WTC11 (cell line): ENCODE results near the gene KISS1R. TPM values are rescaled to one million over a fixed set of nuclear protein-coding genes. Genes with fewer than 3 reads are reported as not detected.

Source experiments
- ATAC-seq: fragments of 200-7000 bp; cut with Tn5 transposase; 2 replicates; pipeline ENCODE4 v1.10.0; 2021; ENCODE audit warnings: mild to moderate bottlenecking, moderate library complexity
- CTCF ChIA-PET: fragments of 300-600 bp; sonication (Branson Sonifier 250); formaldehyde crosslinking; loops from one replicate; lab custom pipeline; 2021; ENCODE audit warnings: antibody characterized with exemption; lab: Charles Lee
- POLR2A ChIA-PET: fragments of 350-600 bp; sonication (Branson Sonifier 250); formaldehyde crosslinking; loops from one replicate; lab custom pipeline; 2021; ENCODE audit warnings: antibody characterized with exemption; lab: Charles Lee
- DNase-seq: peaks from one replicate; pipeline ENCODE4 v3.0.0; 2021; ENCODE audit warnings: low spot score
- H3K27ac Mint-ChIP-seq: 2 replicates; pipeline ENCODE4 v1.8.0; 2021; ENCODE audit warnings: mixed read lengths
- H3K27me3 Mint-ChIP-seq: 2 replicates; pipeline ENCODE4 v1.8.0; 2021; ENCODE audit warnings: low read depth, mild to moderate bottlenecking, moderate library complexity, mixed read lengths
- H3K36me3 Mint-ChIP-seq: 2 replicates; pipeline ENCODE4 v1.8.0; 2021; ENCODE audit warnings: mixed read lengths
- H3K4me1 Mint-ChIP-seq: 2 replicates; pipeline ENCODE4 v1.8.0; 2022; ENCODE audit warnings: mixed read lengths
- H3K4me3 Mint-ChIP-seq: 2 replicates; pipeline ENCODE4 v1.8.0; 2021; ENCODE audit warnings: mild to moderate bottlenecking, moderate library complexity, mixed read lengths
- H3K9me3 Mint-ChIP-seq: 2 replicates; pipeline ENCODE4 v1.8.0; 2021; ENCODE audit warnings: mixed read lengths
- ATF6 ChIP-seq: sonication (generic); formaldehyde crosslinking; IDR thresholded peaks from 2 replicates; pipeline ENCODE4 v1.8.1; 2023; ENCODE audit warnings: mild to moderate bottlenecking, missing genetic modification reagents
- CBFB ChIP-seq: sonication (generic); formaldehyde crosslinking; IDR thresholded peaks from 2 replicates; pipeline ENCODE4 v1.8.1; 2022; ENCODE audit warnings: mild to moderate bottlenecking, low read depth, missing genetic modification reagents
- CREM ChIP-seq: sonication (generic); formaldehyde crosslinking; IDR thresholded peaks from 2 replicates; pipeline ENCODE4 v1.8.1; 2022; ENCODE audit warnings: mild to moderate bottlenecking, missing genetic modification reagents, moderate library complexity
- FOXP4 ChIP-seq: sonication (generic); formaldehyde crosslinking; IDR thresholded peaks from 2 replicates; pipeline ENCODE4 v1.8.0; 2022; ENCODE audit warnings: mild to moderate bottlenecking, missing genetic modification reagents
- HMGXB4 ChIP-seq: sonication (generic); formaldehyde crosslinking; IDR thresholded peaks from 2 replicates; pipeline ENCODE4 v1.8.1; 2023; ENCODE audit warnings: mild to moderate bottlenecking, moderate library complexity, missing genetic modification reagents
- IRF1 ChIP-seq: sonication (generic); formaldehyde crosslinking; IDR thresholded peaks from 2 replicates; pipeline ENCODE4 v1.8.0; 2023; ENCODE audit warnings: missing genetic modification reagents
- JAZF1 ChIP-seq: fragments of 250-450 bp; sonication (Bioruptor Pico); IDR thresholded peaks from 2 replicates; pipeline ENCODE4 v1.9.0; 2021; ENCODE audit warnings: moderate library complexity, mild to moderate bottlenecking, inconsistent platforms
- NR3C1 ChIP-seq: sonication (generic); formaldehyde crosslinking; conservative IDR thresholded peaks from 2 replicates; pipeline ENCODE4 v1.8.1; 2023; ENCODE audit warnings: low read depth, mild to moderate bottlenecking, missing genetic modification reagents
- OVOL2 ChIP-seq: fragments of 250-450 bp; sonication (Bioruptor Pico); IDR thresholded peaks from 2 replicates; pipeline ENCODE4 v1.9.0; 2021; ENCODE audit warnings: mild to moderate bottlenecking, borderline replicate concordance
- PREB ChIP-seq: sonication (generic); formaldehyde crosslinking; IDR thresholded peaks from 2 replicates; pipeline ENCODE4 v1.8.1; 2022; ENCODE audit warnings: mild to moderate bottlenecking, missing genetic modification reagents, moderate library complexity, borderline replicate concordance
- PRRX2 ChIP-seq: fragments of 250-450 bp; sonication (Bioruptor Pico); IDR thresholded peaks from 2 replicates; pipeline ENCODE4 v1.8.0; 2021; ENCODE audit warnings: mild to moderate bottlenecking
- RELA ChIP-seq: sonication (generic); formaldehyde crosslinking; IDR thresholded peaks from 2 replicates; pipeline ENCODE4 v1.8.1; 2022; ENCODE audit warnings: missing genetic modification reagents, mild to moderate bottlenecking, borderline replicate concordance
- SMAD3 ChIP-seq: sonication (generic); formaldehyde crosslinking; IDR thresholded peaks from 2 replicates; pipeline ENCODE4 v1.8.0; 2022; ENCODE audit warnings: missing genetic modification reagents, mild to moderate bottlenecking, borderline replicate concordance
- USF2 ChIP-seq: sonication (generic); formaldehyde crosslinking; IDR thresholded peaks from 2 replicates; pipeline ENCODE4 v1.8.1; 2023; ENCODE audit warnings: mild to moderate bottlenecking, missing genetic modification reagents, moderate library complexity
- ZNF263 ChIP-seq: sonication (generic); formaldehyde crosslinking; IDR thresholded peaks from 2 replicates; pipeline ENCODE4 v1.8.1; 2022; ENCODE audit warnings: low read depth, mild to moderate bottlenecking, moderate library complexity, missing genetic modification reagents
- ZNF416 ChIP-seq: fragments of 250-450 bp; sonication (Bioruptor Pico); IDR thresholded peaks from 2 replicates; pipeline ENCODE4 v1.9.0; 2021; ENCODE audit warnings: mild to moderate bottlenecking, inconsistent platforms
- ZNF671 ChIP-seq: fragments of 250-450 bp; sonication (Bioruptor Pico); IDR thresholded peaks from 2 replicates; pipeline ENCODE4 v1.8.0; 2021; ENCODE audit warnings: mild to moderate bottlenecking
- ZSCAN18 ChIP-seq: fragments of 250-450 bp; sonication (Bioruptor Pico); IDR thresholded peaks from 2 replicates; pipeline ENCODE4 v2.1.2; 2022; ENCODE audit warnings: mild to moderate bottlenecking, moderate library complexity
- total RNA-seq: library from RNA; stranded (reverse); gene quantifications from 3 replicates; pipeline ENCODE4 v1.2.3, GENCODE V29; 2021

KISS1R gene
- total RNA-seq, 1 experiment from 2014 or later, result 2.9 TPM

- Mint-ChIP-seq H3K4me1 (no peaks in the 10 kb centered on the region; the same call in 1 of the 2 replicates), H3K36me3 (peaks cover 20% of the 10 kb centered on the region), H3K4me3 (no peak overlapping the region), H3K9me3 (no peaks in the 10 kb centered on the region), H3K27ac (no peak overlapping the region), H3K27me3 (no peaks in the 10 kb centered on the region)
- TF ChIP-seq JAZF1 (no peak), ATF6 (CRISPR knock-in tag) (no peak), RELA (CRISPR knock-in tag) (no peak), IRF1 (no peak)
- peak; percentile 82 for DNase-seq
- ChIA-PET CTCF (interaction anchor here (0.5 to 2.1 kb wide), 4 partner anchors 21 to 45 kb away, joined by 3 to 7 read pairs (median 4); no protein-coding TSS in a partner anchor), POLR2A (interaction anchor here (0.6 to 1.3 kb wide), 2 partner anchors 9 to 54 kb away, joined by 3 to 4 read pairs; no protein-coding TSS in a partner anchor)
- peak; percentile 86 for ATAC-seq
These were observed 44.0 kb upstream of the KISS1R start for GRCh38 chr19:873084-873483.

GRCh38 chr19:873561-874041 is 43.5 kb upstream of the KISS1R start:
- H3K4me3 Mint-ChIP-seq, result no peak overlapping the region
- peaks cover 19% of the 10 kb centered on the region for H3K36me3 Mint-ChIP-seq
- ChIA-PET CTCF (interaction anchor here (0.5 to 0.6 kb wide), 3 partner anchors 10 to 24 kb away, joined by 3 to 4 read pairs (median 3); no protein-coding TSS in a partner anchor), POLR2A (interaction anchor here (1.3 kb wide), 1 partner anchor 10 kb away, joined by 3 read pairs; no protein-coding TSS in a partner anchor)
- H3K4me1 Mint-ChIP-seq, result no peaks in the 10 kb centered on the region; the same call in 1 of the 2 replicates
- ATAC-seq, result no peak
- DNase-seq, result no peak
- H3K27me3 Mint-ChIP-seq, result no peaks in the 10 kb centered on the region
- no peaks in the 10 kb centered on the region for H3K9me3 Mint-ChIP-seq
- no peak overlapping the region for H3K27ac Mint-ChIP-seq
- TF ChIP-seq ZNF263 (no peak), CREM (CRISPR knock-in tag) (no peak), PRRX2 (CRISPR knock-in tag) (no peak), OVOL2 (CRISPR knock-in tag) (no peak), ZNF671 (CRISPR knock-in tag) (no peak)
- TF ChIP-seq, all 79 proteins: peak for 0

- H3K4me3 Mint-ChIP-seq, result no peak overlapping the region
- no peak for ATAC-seq
- no peaks in the 10 kb centered on the region for H3K27me3 Mint-ChIP-seq
- POLR2A ChIA-PET, result no interaction called here
- CTCF ChIA-PET, result interaction anchor here (0.7 kb wide), 1 partner anchor 12 kb away, joined by 4 read pairs; no protein-coding TSS in a partner anchor
- H3K9me3 Mint-ChIP-seq, result no peaks in the 10 kb centered on the region
- TF ChIP-seq ZSCAN18 (CRISPR knock-in tag), result no peak
- H3K36me3 Mint-ChIP-seq, result peaks cover 11% of the 10 kb centered on the region
- H3K27ac Mint-ChIP-seq, result no peak overlapping the region
- no peak for DNase-seq
- H3K4me1 Mint-ChIP-seq, result no peaks in the 10 kb centered on the region; the same call in 1 of the 2 replicates
These were observed 41.8 kb upstream of the KISS1R start for GRCh38 chr19:875265-875879.

GRCh38 chr19:876089-876488 is 41.0 kb upstream of the KISS1R start:
- Mint-ChIP-seq H3K27ac (no peak overlapping the region), H3K27me3 (no peaks in the 10 kb centered on the region), H3K36me3 (peaks cover 14% of the 10 kb centered on the region), H3K4me3 (no peak overlapping the region), H3K9me3 (no peaks in the 10 kb centered on the region), H3K4me1 (no peaks in the 10 kb centered on the region; the same call in 1 of the 2 replicates)
- ChIA-PET POLR2A (no interaction called here), CTCF (no interaction called here)
- ATAC-seq, result no peak
- no peak for DNase-seq
- TF ChIP-seq USF2 (CRISPR knock-in tag), result no peak
- TF ChIP-seq PREB (CRISPR knock-in tag), result no peak
- no peak for TF ChIP-seq FOXP4 (CRISPR knock-in tag)
- no peak for TF ChIP-seq ZNF416 (CRISPR knock-in tag)
- no peak for TF ChIP-seq SMAD3 (CRISPR knock-in tag)
- TF ChIP-seq NR3C1 (CRISPR knock-in tag), result no peak
- TF ChIP-seq CBFB, result no peak
- no peak for TF ChIP-seq HMGXB4 (CRISPR knock-in tag)
